GM12874 (cell line): ENCODE data around the gene IL22RA1.

Experiments
- CTCF ChIP-seq: IDR thresholded peaks from 2 replicates; pipeline ENCODE4 v1.5.1; 2011; ENCODE audit warnings: low read depth, mild to moderate bottlenecking, control low read depth, low read length, moderate library complexity; ENCODE audit not compliant: insufficient read depth

Gene IL22RA1

GRCh38 chr1:24142546-24143534 lies at the start of gene IL22RA1:
TSS of gene IL22RA1 (minus strand) at chr1:24143140. CDS start at chr1:24143082, 58 bp downstream.
- TF ChIP-seq CTCF, result no peak

- TF ChIP-seq CTCF, result no peak
Measured at GRCh38 chr1:24191860-24192259, 48.9 kb upstream of the IL22RA1 start.

GRCh38 chr1:24190983-24191461 lies 48.1 kb upstream of the IL22RA1 start:
- TF ChIP-seq CTCF, result no peak

- no peak for TF ChIP-seq CTCF
Measured at GRCh38 chr1:24189528-24189927, 46.6 kb upstream of the IL22RA1 start.

- TF ChIP-seq CTCF, result no peak
Measured at GRCh38 chr1:24186993-24187790, 44.3 kb upstream of the IL22RA1 start, which contains the start of gene IFNLR1. TSS of gene IFNLR1 (minus strand) at chr1:24187289. CDS start at chr1:24187248, 41 bp downstream.

GRCh38 chr1:24186711-24186992 lies 43.7 kb upstream of the IL22RA1 start:
- TF ChIP-seq CTCF, result no peak
